GM12873 (cell line): ENCODE measurements around the gene GTF3C5.

Experiments
- TF ChIP-seq, protein P1 (sequence below): IDR thresholded peaks from 2 replicates; pipeline ENCODE4 v1.5.1; 2012; ENCODE audit warnings: low read depth, mild to moderate bottlenecking, moderate library complexity, low read length, control low read depth; ENCODE audit not compliant: insufficient read depth; ENCODE audit errors: missing control alignments

Gene GTF3C5

DNA sequence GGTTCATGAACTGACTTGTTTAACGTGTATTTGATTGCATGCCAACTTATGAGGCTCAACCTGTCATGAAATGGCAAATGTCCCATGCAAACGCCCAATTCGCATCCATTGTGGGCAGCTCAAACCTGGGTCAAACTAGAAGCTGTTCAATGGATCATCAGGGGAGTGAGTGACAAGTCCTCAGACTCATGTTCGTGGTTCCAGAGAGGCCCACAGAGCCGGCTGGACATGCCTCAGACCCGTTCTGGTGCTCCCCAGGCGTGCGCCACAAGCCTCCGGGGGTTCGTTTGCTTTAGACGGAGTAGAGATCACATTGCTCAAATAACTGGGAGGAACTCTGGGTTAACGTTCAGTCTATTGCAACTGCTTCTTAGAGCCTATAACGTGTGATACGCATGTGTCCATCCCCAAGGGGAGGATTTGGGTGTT, 37.3 kb upstream of the GTF3C5 start:
- TF ChIP-seq, protein P1, sequence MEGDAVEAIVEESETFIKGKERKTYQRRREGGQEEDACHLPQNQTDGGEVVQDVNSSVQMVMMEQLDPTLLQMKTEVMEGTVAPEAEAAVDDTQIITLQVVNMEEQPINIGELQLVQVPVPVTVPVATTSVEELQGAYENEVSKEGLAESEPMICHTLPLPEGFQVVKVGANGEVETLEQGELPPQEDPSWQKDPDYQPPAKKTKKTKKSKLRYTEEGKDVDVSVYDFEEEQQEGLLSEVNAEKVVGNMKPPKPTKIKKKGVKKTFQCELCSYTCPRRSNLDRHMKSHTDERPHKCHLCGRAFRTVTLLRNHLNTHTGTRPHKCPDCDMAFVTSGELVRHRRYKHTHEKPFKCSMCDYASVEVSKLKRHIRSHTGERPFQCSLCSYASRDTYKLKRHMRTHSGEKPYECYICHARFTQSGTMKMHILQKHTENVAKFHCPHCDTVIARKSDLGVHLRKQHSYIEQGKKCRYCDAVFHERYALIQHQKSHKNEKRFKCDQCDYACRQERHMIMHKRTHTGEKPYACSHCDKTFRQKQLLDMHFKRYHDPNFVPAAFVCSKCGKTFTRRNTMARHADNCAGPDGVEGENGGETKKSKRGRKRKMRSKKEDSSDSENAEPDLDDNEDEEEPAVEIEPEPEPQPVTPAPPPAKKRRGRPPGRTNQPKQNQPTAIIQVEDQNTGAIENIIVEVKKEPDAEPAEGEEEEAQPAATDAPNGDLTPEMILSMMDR, result no peak

DNA sequence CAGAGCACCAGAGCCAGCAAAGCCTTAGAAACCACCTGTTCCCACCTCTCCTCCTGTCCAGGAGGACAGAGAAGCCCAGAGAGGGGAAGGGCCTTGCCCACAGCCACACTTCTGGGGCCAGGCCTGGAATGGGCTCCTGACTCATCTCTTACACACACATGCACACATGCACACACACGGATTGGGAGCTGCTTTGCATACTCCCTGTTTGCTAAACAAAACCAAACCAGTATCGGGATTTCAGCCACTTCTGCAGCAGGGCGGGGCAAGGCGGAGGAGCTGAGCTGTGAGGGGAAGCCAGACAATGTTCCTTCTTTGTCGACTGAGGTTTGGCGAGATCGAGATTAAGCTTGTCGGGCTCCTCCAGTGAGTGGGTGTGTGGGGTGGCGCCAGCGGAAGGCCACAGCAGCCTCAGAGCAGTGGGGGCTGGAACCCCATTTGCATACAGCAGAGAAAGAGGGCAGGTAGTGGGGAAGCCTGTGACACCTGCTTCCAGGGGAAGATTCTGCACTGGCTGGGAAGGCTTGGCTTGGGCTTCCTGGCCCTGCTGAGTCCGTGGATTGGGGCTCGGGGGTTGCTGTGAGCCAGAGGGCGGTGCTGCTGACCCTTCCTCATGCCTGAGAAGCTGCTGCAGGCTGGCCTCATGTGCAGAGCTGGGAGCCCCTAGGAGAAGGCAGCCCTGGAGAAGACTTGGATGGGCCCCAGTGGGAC, 36.2 kb upstream of the GTF3C5 start:
- TF ChIP-seq, protein P1, result no peak

DNA sequence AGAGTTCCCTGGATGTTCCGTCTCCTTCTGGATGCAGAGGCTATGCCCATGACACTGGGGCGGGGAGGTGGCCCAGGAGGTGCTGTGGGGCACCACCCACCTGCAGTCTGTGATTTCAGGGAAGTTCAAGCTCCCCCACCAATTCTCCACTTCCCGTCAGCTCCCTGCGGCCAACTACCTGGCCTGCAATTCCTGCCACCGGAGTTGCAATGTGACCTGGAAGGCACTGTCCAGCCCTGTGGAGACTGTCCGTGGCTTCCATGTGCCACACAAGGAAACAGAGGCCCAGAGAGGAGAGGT, 35.7 kb upstream of the GTF3C5 start:
- TF ChIP-seq, protein P1, result no peak

DNA sequence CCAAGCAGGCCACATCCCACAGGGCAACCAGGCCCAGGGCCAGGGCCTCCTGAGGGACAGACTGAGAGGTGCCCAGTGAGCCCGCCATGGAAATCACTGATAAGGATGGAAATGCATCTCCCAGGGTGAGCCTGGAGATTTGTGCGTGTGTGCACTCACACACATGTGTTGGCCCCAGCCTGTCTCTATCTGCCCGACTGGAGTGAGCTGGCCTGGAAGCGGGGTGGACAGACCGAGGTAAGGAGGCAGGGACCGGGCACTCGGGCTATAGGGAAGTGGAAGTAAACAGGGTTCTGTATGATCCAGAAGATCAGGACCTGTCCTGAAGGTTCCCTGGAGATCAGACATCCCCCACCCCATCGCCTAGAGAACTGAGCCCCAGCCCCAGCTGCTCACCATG, 34.9 kb upstream of the GTF3C5 start:
- TF ChIP-seq, protein P1, result no peak

DNA sequence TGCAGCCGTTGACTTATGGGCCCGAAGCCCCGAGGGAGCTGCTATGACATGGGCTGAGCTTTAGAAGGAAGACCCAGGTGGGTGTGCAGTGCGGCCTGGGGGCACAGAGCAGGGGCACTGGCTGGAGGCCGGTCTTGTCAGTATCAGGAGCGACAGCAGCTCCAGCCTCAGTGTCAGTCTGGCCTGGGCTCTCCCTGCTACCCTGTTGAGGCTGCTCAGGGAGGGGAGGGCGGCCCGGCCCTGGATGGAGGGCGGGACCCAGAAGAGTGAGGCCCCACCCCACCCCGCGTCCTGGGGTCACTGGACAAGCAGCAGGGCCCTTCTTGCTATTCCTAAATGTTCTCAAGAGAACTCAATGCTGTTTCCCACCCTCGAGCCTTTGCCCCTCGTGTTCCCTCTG, 34.3 kb upstream of the GTF3C5 start:
- TF ChIP-seq, protein P1, result no peak

DNA sequence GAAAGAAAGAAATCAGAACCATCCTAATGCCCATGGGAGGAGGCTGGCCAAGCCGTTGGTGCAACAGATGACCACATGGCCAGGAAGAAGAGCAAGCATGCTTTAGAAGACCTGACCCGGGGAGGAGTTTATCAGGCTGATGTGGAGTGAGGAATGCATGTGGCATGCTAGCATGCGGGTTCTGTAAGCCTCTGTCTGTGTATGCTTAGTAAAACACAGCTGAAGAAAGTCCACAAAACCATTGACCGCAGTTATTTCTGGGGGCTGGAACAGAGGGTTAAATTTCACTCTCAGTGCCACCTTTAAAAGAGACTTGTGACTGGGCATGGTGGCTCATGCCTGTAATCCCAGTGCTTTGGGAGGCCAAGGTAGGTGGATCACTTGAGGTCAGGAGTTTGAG, 33.2 kb upstream of the GTF3C5 start:
- TF ChIP-seq, protein P1, result no peak

DNA sequence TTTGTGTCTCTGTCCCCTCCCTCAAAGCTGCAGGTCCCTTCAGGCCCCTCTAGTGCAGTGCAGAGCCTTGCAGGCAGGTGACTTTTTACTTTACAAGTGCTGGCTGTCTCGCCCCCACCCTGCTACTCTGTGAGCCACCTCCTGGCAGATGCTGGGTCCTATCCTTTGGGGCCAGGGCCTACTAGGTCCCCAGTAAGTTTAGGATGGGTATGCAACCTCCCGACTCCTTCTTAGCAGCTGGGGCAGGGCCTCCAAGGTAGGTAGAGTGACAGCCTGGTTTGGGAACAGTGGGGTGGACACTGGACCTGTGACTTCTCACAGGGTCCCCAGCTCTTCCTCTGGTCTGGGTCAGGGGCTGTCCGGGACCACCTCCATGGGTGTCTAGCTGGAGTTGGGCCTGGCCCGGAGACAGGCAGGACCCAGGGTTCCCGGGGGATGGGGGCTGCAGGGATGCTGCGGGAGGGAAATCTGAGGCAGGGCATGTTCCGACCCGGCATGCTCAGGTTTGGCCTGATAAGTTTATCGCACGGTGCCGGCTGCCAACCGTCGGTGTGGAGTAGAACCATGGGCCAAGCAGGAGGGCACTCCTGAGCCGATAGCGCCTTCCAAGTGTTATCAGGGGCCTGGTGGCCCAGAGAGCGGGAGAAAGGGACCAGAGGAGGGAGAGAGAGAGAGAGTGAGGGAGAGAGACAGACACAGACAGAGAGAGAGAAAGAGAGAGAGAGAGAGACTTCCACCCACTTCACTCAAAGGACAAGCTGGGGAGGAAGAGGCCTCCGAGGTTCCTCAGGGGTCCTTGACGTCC, 31.8 kb upstream of the GTF3C5 start:
- TF ChIP-seq, protein P1, result no peak
